B cell (primary cell): Measurements from ENCODE around the gene PARD3B. TPM values are rescaled to one million over a fixed set of nuclear protein-coding genes. Genes with fewer than 3 reads are reported as not detected.

ENCODE experiments used
- ATAC-seq: fragments of 200-7000 bp; cut with Tn5 transposase; one replicate; pipeline ENCODE4 v1.10.0; 2021; ENCODE audit warnings: low read depth, mild to moderate bottlenecking, moderate number of reproducible peaks, moderate library complexity
- CTCF ChIA-PET: fragments of 350-600 bp; sonication (Branson Sonifier 250); formaldehyde crosslinking; loops from one replicate; lab custom pipeline; 2021; ENCODE audit warnings: antibody characterized with exemption, inconsistent platforms; lab: Charles Lee
- POLR2A ChIA-PET: fragments of 350-600 bp; sonication (Branson Sonifier 250); formaldehyde crosslinking; loops from one replicate; lab custom pipeline; 2021; ENCODE audit warnings: antibody characterized with exemption; lab: Charles Lee
- DNase-seq: peaks from one replicate; pipeline ENCODE4 v3.0.0; 2013
- H2AFZ ChIP-seq: 2 replicates; pipeline ENCODE4 v1.6.1; 2012; ENCODE audit warnings: mild to moderate bottlenecking, low read depth, low read length; ENCODE audit not compliant: insufficient read depth, poor library complexity, severe bottlenecking
- H3K27ac ChIP-seq, 2 donors: 1 replicate in 1 of 2; 2 replicates in 1 of 2; pipeline ENCODE4 v1.5.1; 2012 to 2013; ENCODE audit warnings: low read length in 2 of 2, mild to moderate bottlenecking in 2 of 2, moderate library complexity in 1 of 2
- H3K27me3 ChIP-seq, 4 experiments: fragments of 200-600 bp in 1 of 4; sonication (generic) in 1 of 4; replicated peaks in 1 of 4; 1 replicate in 2 of 4; 2 replicates in 2 of 4; pipeline versions ENCODE4 v1.6.1 to v1.7.0; 2013 to 2016; ENCODE audit warnings: low read length in 3 of 4, mild to moderate bottlenecking in 2 of 4, mixed read lengths in 1 of 4, moderate library complexity in 1 of 4; ENCODE audit not compliant: insufficient read depth in 4 of 4, control insufficient read depth in 3 of 4; ENCODE audit errors: control extremely low read depth in 1 of 4
- H3K36me3 ChIP-seq, 2 experiments: replicated peaks in 1 of 2; 1 replicate in 1 of 2; 2 replicates in 1 of 2; pipeline versions ENCODE4 v1.6.1 to v1.7.1; 2013; ENCODE audit warnings: low read length in 1 of 2; ENCODE audit not compliant: insufficient read depth in 2 of 2, control insufficient read depth in 1 of 2; ENCODE audit errors: control extremely low read depth in 1 of 2, extremely low read depth in 1 of 2
- H3K4me1 ChIP-seq, 2 donors: fragments of 200-600 bp in 1 of 2; sonication (generic) in 1 of 2; 1 replicate in 1 of 2; 2 replicates in 1 of 2; pipeline versions ENCODE4 v1.5.1 to v1.6.1; 2013 to 2017; ENCODE audit warnings: low read length in 2 of 2; ENCODE audit not compliant: control insufficient read depth in 2 of 2, insufficient read depth in 2 of 2
- H3K4me2 ChIP-seq: replicated peaks from 2 replicates; pipeline ENCODE3; 2012; ENCODE audit warnings: mild to moderate bottlenecking, low read depth, low read length; ENCODE audit not compliant: poor library complexity, severe bottlenecking
- H3K4me3 ChIP-seq, 5 experiments: fragments of 200-600 bp in 1 of 5; sonication (generic) in 1 of 5; 1 replicate in 3 of 5; 2 replicates in 2 of 5; pipeline versions ENCODE4 v1.5.1 to v1.7.0; 2011 to 2016; ENCODE audit warnings: low read length in 4 of 5, mild to moderate bottlenecking in 4 of 5, low read depth in 2 of 5, control low read depth in 1 of 5, moderate library complexity in 1 of 5; ENCODE audit not compliant: insufficient read depth in 1 of 5; ENCODE audit errors: control extremely low read depth in 1 of 5, extremely low read depth in 1 of 5
- H3K79me2 ChIP-seq: fragments of 200-600 bp; sonication (generic); one replicate; pipeline ENCODE4 v1.6.0; 2016; ENCODE audit warnings: low read length; ENCODE audit not compliant: control insufficient read depth, insufficient read depth
- H3K9ac ChIP-seq: fragments of 200-600 bp; sonication (generic); 2 replicates; pipeline ENCODE4 v1.6.1; 2017; ENCODE audit warnings: mild to moderate bottlenecking, low read length, moderate library complexity
- H3K9me3 ChIP-seq, 3 donors: one replicate each; pipeline versions ENCODE4 v1.6.1 to v1.7.1; 2013; ENCODE audit warnings: low read length in 2 of 3; ENCODE audit not compliant: control insufficient read depth in 2 of 3, insufficient read depth in 1 of 3; ENCODE audit errors: control extremely low read depth in 1 of 3
- H4K20me1 ChIP-seq: 2 replicates; pipeline ENCODE4 v1.6.0; 2012; ENCODE audit warnings: mild to moderate bottlenecking, low read length; ENCODE audit not compliant: insufficient read depth, control insufficient read depth, poor library complexity, severe bottlenecking
- H3K27ac Mint-ChIP-seq: one replicate; pipeline ENCODE4 v1.8.0; 2021; ENCODE audit warnings: mixed read lengths
- H3K27me3 Mint-ChIP-seq: one replicate; pipeline ENCODE4 v1.8.0; 2021; ENCODE audit warnings: mixed read lengths
- H3K4me1 Mint-ChIP-seq: one replicate; pipeline ENCODE4 v1.8.0; 2021; ENCODE audit warnings: mixed read lengths
- H3K4me3 Mint-ChIP-seq: one replicate; pipeline ENCODE4 v1.8.0; 2021; ENCODE audit warnings: mixed read lengths
- H3K9me3 Mint-ChIP-seq: one replicate; pipeline ENCODE4 v1.8.0; 2022; ENCODE audit warnings: mixed read lengths; ENCODE audit not compliant: insufficient read depth
- EZH2 ChIP-seq: IDR thresholded peaks from 2 replicates; pipeline ENCODE4 v1.6.1; 2012; ENCODE audit warnings: borderline replicate concordance, low read depth, mild to moderate bottlenecking, moderate library complexity, low read length; ENCODE audit not compliant: insufficient read depth, poor library complexity, severe bottlenecking
- WGBS: methylation state at CpG from one replicate; pipeline ENCODE4 v1.1.5; 2013; ENCODE audit warnings: missing lambda C conversion rate; ENCODE audit not compliant: insufficient coverage; 5-methylcytosine and 5-hydroxymethylcytosine counted together
- intact Hi-C: fragments of 100-400 bp; cut with micrococcal nuclease; formaldehyde crosslinking; loops from one replicate; pipeline ENCODE4 v1.10.0; 2022
- polyA plus RNA-seq: library from polyadenylated mRNA; depleted of rRNA; stranded (reverse); fragments of >200 nt; gene quantifications from 2 replicates; pipeline ENCODE4 v1.2.3, GENCODE V29; 2012
- total RNA-seq, 2 donors: library from RNA; stranded (reverse); fragments of 120-200 nt in 1 of 2; gene quantifications; 1 replicate in 1 of 2; 2 replicates in 1 of 2; pipeline versions ENCODE4 v1.2.3 to v1.2.4, GENCODE V29; 2013 to 2022
- TF ChIP-seq, protein P1 (sequence below): fragments of 200-600 bp; IDR thresholded peaks from one replicate; pipeline ENCODE4 v1.8.0; 2022; ENCODE audit warnings: antibody characterized with exemption, mild to moderate bottlenecking

Gene PARD3B
- total and polyA plus RNA-seq, 2 donors (not counting 1 experiment from before 2014, with no cell fraction given) = not detected

DNA sequence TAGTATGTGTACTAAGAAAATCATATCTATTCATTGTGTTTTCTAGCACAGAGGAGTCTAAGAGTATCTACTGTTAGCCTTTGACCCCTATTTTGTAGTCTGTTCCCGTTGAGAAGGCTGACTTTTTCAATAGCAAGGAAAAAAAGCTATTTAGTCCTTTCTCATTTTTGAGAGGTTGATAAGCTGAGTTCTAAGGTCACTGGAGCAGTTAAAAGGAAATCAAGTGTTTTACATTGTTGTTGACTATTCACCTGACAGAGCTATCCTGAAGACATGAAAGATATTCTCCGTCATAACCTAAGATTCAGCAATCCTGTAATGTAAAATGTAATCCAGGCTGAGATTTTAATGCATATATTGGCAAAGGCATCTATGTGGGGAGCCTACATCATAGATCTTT, 856.7 kb downstream of the PARD3B start:
- H3K27ac Mint-ChIP-seq = no peak overlapping the region
- H3K9me3 ChIP-seq = no peaks in the 10 kb centered on the region
- CTCF ChIA-PET = no interaction called here

DNA sequence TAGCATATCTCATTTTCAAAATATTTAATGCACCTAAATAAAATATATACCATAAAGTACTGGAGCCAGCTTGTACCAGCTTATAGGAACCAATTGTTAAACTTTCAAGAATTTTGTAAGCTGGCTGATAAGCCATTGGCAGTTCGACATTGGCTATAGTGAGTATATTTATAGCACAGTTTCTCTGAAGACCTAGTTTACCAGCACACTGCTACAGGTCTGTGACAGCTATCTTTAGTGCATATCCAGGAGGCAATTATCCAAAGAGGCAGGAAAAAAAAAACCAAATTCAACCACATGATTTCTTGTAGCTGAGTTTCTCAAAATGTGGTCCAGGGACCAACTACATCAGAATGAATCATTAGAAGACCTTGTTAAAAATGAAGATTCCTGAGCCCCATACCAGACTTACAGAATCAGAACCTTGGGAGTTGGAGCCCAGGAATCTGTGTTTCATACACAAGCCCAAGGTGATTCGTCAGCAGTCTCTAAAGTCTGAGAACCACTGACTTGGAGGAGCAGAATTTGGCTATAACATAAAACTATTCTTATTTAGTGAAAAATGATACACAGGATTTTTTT, 858.1 kb downstream of the PARD3B start:
- Histone ChIP-seq H3K79me2 (no peaks in the 10 kb centered on the region), H3K4me2 (no peak overlapping the region), H2AFZ (no peak overlapping the region), H3K9ac (no peak overlapping the region), H3K27ac (no peak overlapping the region), H3K27me3 (no peaks in the 10 kb centered on the region), H3K4me1 (no peaks in the 10 kb centered on the region), H3K4me3 (no peak overlapping the region), H3K9me3 (no peaks in the 10 kb centered on the region), H4K20me1 (no peaks in the 10 kb centered on the region), H3K36me3 (no peaks in the 10 kb centered on the region)
- ChIA-PET CTCF (no interaction called here), POLR2A (no interaction called here)
- H3K9me3 Mint-ChIP-seq = no peaks in the 10 kb centered on the region
- intact Hi-C loops = no loop called here
- no peaks in the 10 kb centered on the region for H3K4me1 Mint-ChIP-seq
- WGBS = no CpG with 5 or more reads among the region's 2 CpGs
- TF ChIP-seq, protein P1, sequence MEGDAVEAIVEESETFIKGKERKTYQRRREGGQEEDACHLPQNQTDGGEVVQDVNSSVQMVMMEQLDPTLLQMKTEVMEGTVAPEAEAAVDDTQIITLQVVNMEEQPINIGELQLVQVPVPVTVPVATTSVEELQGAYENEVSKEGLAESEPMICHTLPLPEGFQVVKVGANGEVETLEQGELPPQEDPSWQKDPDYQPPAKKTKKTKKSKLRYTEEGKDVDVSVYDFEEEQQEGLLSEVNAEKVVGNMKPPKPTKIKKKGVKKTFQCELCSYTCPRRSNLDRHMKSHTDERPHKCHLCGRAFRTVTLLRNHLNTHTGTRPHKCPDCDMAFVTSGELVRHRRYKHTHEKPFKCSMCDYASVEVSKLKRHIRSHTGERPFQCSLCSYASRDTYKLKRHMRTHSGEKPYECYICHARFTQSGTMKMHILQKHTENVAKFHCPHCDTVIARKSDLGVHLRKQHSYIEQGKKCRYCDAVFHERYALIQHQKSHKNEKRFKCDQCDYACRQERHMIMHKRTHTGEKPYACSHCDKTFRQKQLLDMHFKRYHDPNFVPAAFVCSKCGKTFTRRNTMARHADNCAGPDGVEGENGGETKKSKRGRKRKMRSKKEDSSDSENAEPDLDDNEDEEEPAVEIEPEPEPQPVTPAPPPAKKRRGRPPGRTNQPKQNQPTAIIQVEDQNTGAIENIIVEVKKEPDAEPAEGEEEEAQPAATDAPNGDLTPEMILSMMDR = no peak
- TF ChIP-seq EZH2 = no peak
- no peak for DNase-seq
- H3K4me3 Mint-ChIP-seq = no peak overlapping the region
- H3K27me3 Mint-ChIP-seq = no peaks in the 10 kb centered on the region
- no peak for ATAC-seq
- no peak overlapping the region for H3K27ac Mint-ChIP-seq

More for the DNA sequence above, 856.7 kb downstream of the PARD3B start:
- Histone ChIP-seq H3K4me1 (no peaks in the 10 kb centered on the region), H3K27ac (no peak overlapping the region), H3K79me2 (no peaks in the 10 kb centered on the region), H3K4me2 (no peak overlapping the region), H3K27me3 (no peaks in the 10 kb centered on the region), H3K9ac (no peak overlapping the region), H2AFZ (no peak overlapping the region), H4K20me1 (no peaks in the 10 kb centered on the region), H3K4me3 (no peak overlapping the region), H3K36me3 (no peaks in the 10 kb centered on the region)
- DNase-seq = no peak
- H3K9me3 Mint-ChIP-seq = no peaks in the 10 kb centered on the region
- H3K4me1 Mint-ChIP-seq = no peaks in the 10 kb centered on the region
- no peak overlapping the region for H3K4me3 Mint-ChIP-seq
- intact Hi-C loops = no loop called here
- no CpG with 5 or more reads among the region's 2 CpGs for WGBS
- no peaks in the 10 kb centered on the region for H3K27me3 Mint-ChIP-seq
- no peak for ATAC-seq
- TF ChIP-seq, protein P1 = no peak
- TF ChIP-seq EZH2 = no peak
- POLR2A ChIA-PET = no interaction called here
